Activated naive CD8-positive, alpha-beta T cell treated with anti-CD3 and anti-CD28 coated beads, Interleukin-2, amount 10 ng/mL, durations not matched to agents 7 days and 5 days (primary cell): Measurements from ENCODE around the gene SKP1. TPM values are rescaled to one million over a fixed set of nuclear protein-coding genes. Genes with fewer than 3 reads are reported as not detected.
A peak's percentile ranks its signal among the peaks of the same experiment; 100 is the strongest.

Experiments used
- ATAC-seq: fragments of 150-1000 bp; cut with Tn5 transposase; one replicate; pipeline ENCODE4 v1.10.0; 2021; ENCODE audit warnings: low read depth, moderate library complexity
- POLR2A ChIA-PET: fragments of 350-600 bp; sonication (Branson Sonifier 250); formaldehyde crosslinking; loops from one replicate; lab custom pipeline; 2021; ENCODE audit warnings: antibody characterized with exemption; lab: Charles Lee
- DNase-seq: peaks from one replicate; pipeline ENCODE4 v3.0.0; 2021
- H3K27ac Mint-ChIP-seq: one replicate; pipeline ENCODE4 v1.8.0; 2022; ENCODE audit warnings: mild to moderate bottlenecking, mixed read lengths
- H3K27me3 Mint-ChIP-seq: one replicate; pipeline ENCODE4 v1.8.0; 2022; ENCODE audit warnings: mild to moderate bottlenecking, moderate library complexity, mixed read lengths
- H3K36me3 Mint-ChIP-seq: one replicate; pipeline ENCODE4 v1.8.0; 2021; ENCODE audit warnings: mild to moderate bottlenecking, mixed read lengths
- H3K4me1 Mint-ChIP-seq: one replicate; pipeline ENCODE4 v1.8.0; 2021; ENCODE audit warnings: mixed read lengths
- H3K4me3 Mint-ChIP-seq: one replicate; pipeline ENCODE4 v1.8.0; 2022; ENCODE audit warnings: mild to moderate bottlenecking, moderate library complexity, mixed read lengths
- H3K9me3 Mint-ChIP-seq: one replicate; pipeline ENCODE4 v1.8.0; 2021; ENCODE audit warnings: mixed read lengths
- total RNA-seq, 2 experiments: library from RNA; stranded (reverse); gene quantifications; one replicate each; pipeline ENCODE4 v1.2.3, GENCODE V29; 2021

Gene SKP1
- total RNA-seq, 2 experiments from 2014 or later, result 193 to 206 TPM

DNA sequence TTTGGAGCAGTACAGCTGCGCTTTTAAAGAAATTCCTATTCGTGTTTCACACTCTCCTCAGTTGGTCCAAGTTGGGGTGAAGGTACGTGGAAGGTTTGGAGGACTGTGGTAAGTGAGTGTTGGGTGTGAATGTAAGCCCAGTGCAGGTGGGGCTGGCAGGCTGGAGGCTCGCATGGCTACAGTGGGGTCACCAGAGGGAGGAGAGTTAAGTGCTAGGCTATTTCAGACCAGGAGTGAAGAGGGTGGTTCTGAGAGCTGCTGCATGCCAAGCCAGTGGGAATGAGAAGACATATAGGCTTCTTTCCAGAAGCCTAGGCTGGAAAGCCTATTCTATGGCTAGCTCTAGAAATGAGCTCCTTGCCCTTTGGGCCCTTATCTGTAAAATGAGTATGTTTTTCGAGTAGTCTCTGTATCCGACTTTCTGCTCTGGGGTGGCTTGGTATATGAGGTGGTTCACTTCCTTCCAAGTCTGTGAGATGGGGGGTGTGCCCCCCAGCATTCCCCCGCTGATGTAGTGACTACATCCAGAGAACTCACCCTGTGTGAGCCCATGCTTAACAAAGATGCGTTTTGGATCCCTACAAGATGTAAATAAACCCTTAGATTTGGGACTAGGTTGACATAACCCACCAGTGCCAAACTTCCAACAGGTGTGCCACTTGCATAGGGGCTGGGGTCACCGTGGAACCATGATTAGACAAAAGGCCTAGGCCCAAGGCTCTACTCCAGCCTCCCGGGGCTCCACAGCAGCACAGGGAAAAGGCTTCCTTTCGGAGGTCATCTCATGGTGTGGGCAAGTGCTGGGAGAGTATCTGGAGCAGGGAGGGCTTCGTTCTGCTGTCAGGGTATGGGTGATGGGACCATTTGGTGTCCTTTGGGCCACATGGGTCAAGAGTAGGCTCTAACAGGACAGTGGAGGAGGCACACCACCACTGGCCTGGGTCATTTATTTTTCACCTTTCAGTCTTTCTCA lies 59.7 kb downstream of the SKP1 start:
- Mint-ChIP-seq H3K27me3 (no peaks in the 10 kb centered on the region), H3K9me3 (no peaks in the 10 kb centered on the region), H3K4me3 (peak overlapping the region; percentile 77), H3K27ac (peak overlapping the region; percentile 93), H3K4me1 (peaks cover 60% of the 10 kb centered on the region), H3K36me3 (peaks cover 31% of the 10 kb centered on the region)
- POLR2A ChIA-PET, result interaction anchor here (0.8 to 10.5 kb wide), 6 partner anchors 9 to 37 kb away, joined by 3 to 174 read pairs (median 6); no protein-coding TSS in a partner anchor
- DNase-seq, result no peak
- no peak for ATAC-seq

DNA sequence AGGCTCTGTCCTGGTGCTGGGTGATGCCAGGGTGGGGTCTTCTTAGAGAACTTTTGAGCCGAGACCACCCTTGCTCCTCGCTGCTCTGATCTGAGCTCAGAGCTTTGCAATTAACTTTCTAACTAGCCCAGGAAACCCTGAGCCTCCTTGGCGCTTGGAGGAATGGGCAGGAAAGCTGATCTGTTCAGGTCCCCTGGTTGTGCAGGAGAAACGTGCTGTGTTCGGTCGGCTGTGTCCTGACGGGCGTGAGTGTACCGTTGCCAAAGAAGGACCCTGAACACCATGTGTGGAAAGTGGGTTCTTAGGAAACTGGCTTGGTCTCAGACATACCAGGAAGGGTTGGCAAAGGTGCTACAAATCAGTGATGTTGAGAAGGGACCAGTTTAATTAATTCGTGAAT lies 60.5 kb downstream of the SKP1 start:
- no peaks in the 10 kb centered on the region for H3K9me3 Mint-ChIP-seq
- peak overlapping the region; percentile 77 for H3K4me3 Mint-ChIP-seq
- H3K4me1 Mint-ChIP-seq, result peaks cover 61% of the 10 kb centered on the region
- peaks cover 26% of the 10 kb centered on the region for H3K36me3 Mint-ChIP-seq
- POLR2A ChIA-PET, result interaction anchor here (0.8 to 10.5 kb wide), 5 partner anchors 10 to 36 kb away, joined by 3 to 174 read pairs (median 4); no protein-coding TSS in a partner anchor
- ATAC-seq (no peak), DNase-seq (no peak)
- H3K27me3 Mint-ChIP-seq, result no peaks in the 10 kb centered on the region
- peak overlapping the region; percentile 93 for H3K27ac Mint-ChIP-seq

DNA sequence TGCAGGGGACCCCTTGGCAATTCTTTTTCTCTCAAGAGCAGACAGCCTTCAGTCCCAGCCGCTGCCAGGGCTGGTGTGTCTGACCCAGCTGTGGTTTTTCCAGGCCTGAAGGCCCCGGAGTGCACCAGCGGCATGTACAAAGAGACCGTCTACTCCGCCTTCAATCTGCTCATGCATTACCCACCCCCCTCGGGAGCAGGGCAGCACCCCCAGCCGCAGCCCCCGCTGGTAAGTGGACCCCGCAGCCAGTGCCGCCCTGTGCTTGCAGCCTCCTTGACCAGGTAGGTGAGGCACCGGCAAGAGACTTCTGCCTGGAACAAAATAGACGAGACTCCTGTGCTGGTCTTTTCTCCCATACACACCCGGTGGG lies 61.0 kb downstream of the SKP1 start:
- DNase-seq, result peak; percentile 51
- no peaks in the 10 kb centered on the region for H3K27me3 Mint-ChIP-seq
- no peaks in the 10 kb centered on the region for H3K9me3 Mint-ChIP-seq
- H3K27ac Mint-ChIP-seq, result peak overlapping the region; percentile 93
- H3K36me3 Mint-ChIP-seq, result peaks cover 26% of the 10 kb centered on the region
- POLR2A ChIA-PET, result interaction anchor here (0.8 to 10.5 kb wide), 5 partner anchors 10 to 24 kb away, joined by 3 to 174 read pairs (median 16); no protein-coding TSS in a partner anchor
- H3K4me3 Mint-ChIP-seq, result peak overlapping the region; percentile 77
- ATAC-seq, result no peak
- H3K4me1 Mint-ChIP-seq, result peaks cover 65% of the 10 kb centered on the region

DNA sequence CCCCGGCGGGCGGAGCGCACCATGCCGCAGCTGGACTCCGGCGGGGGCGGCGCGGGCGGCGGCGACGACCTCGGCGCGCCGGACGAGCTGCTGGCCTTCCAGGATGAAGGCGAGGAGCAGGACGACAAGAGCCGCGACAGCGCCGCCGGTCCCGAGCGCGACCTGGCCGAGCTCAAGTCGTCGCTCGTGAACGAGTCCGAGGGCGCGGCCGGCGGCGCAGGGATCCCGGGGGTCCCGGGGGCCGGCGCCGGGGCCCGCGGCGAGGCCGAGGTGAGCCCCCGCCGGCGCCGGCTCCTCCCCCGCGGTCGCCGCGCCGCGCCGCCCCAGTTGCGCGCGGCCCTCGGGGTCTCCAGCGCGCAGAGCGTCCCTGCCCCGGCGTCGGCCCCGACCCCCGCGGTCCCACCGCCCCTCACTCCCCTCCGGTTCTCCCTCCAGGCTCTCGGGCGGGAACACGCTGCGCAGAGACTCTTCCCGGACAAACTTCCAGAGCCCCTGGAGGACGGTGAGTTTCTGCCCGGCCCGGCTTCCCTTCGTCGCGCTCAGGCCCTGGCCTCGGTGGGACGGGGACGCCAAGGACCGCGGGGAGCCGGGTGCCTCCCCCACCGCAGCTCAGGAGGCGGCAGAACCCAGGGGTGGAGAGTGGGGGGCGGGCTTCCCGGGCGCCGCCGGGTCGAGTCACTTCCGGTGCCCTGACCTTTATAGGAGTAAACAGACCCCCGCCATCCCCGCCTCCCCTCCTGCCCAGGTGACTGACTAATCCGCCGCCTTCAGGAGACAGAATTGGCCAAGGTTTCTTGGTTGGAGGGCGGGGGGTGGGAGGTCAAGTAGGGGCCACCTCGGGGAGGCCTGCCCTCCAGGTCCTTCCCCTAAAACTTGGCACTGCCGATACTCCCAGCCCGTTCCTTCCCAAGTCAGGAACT lies 61.6 kb downstream of the SKP1 start:
- Mint-ChIP-seq H3K4me3 (peak overlapping the region; percentile 77), H3K27me3 (no peaks in the 10 kb centered on the region)

DNA sequence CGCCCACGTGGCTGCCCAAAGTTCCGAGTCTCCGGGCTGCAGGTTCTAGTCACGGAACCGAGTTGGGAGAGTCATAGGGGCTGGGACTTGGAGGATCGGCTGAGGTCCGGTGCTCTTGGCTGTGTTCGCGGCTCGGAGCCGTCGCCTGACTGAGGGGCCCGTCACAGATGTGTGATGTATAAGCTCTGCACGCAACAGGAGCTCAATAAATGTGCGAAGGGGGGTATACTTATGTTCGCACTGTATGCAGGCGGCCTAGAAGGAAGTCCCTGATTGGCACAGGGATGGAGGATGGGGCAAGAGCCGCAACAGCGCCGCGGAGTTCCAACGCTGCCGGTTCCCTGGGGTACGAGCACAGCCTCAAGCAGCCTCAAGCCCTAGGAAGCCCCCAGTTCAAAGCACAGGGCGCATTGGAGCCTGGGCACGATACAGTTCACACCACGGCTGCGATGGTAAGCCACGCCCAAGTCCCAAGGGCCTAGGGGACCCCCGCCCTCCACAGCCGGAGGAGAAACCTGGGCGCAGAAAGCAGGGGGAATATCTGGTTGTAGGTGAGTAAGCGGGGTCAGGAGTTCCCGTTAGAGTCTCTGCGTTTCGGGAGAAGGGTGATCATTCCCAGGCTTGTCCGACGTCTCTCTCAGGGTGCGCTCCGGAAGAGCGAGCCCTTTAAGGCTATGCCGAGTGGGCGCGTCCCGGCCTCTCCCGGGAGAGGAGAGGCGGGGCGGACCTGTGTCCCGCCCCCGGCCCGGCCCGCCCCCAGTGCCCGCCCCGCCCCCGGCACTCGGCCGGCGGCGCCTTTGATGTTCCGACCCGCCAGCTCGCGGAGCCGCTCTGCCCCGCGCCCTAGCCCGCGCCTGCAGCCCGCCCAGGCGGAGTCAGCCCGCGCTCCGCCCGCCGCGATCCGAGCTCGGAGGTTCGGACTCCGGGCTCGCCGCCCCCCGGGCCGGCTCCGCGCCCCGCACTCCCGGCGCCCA lies 62.6 kb downstream of the SKP1 start, which contains the start of gene TCF7:
Gene TCF7, plus strand, starts transcription at position 780 of the 974 bp plus-strand sequence. CDS start 226 bp downstream, outside the sequence.
- Mint-ChIP-seq H3K4me1 (peaks cover 56% of the 10 kb centered on the region), H3K27me3 (no peaks in the 10 kb centered on the region), H3K4me3 (peak within 1 kb of the TSS; percentile 87), H3K36me3 (peaks cover 13% of the 10 kb centered on the region), H3K27ac (peak within 1 kb of the TSS; percentile 93), H3K9me3 (no peaks in the 10 kb centered on the region)
- POLR2A ChIA-PET, result interaction anchor here (0.7 to 10.5 kb wide), 11 partner anchors 12 to 75 kb away, joined by 3 to 174 read pairs (median 6); partner anchors contain the start of gene SKP1
- ATAC-seq (peak; percentile 64), DNase-seq (peak; percentile 84)

More for the DNA sequence above, 61.6 kb downstream of the SKP1 start:
- peaks cover 65% of the 10 kb centered on the region for H3K4me1 Mint-ChIP-seq
- ATAC-seq (peak; percentile 20), DNase-seq (peak; percentile 73)
- H3K27ac Mint-ChIP-seq, result peak overlapping the region; percentile 93
- H3K36me3 Mint-ChIP-seq, result peaks cover 21% of the 10 kb centered on the region
- POLR2A ChIA-PET, result interaction anchor here (0.7 to 10.5 kb wide), 9 partner anchors 11 to 76 kb away, joined by 3 to 174 read pairs (median 7); no protein-coding TSS in a partner anchor
- no peaks in the 10 kb centered on the region for H3K9me3 Mint-ChIP-seq

DNA sequence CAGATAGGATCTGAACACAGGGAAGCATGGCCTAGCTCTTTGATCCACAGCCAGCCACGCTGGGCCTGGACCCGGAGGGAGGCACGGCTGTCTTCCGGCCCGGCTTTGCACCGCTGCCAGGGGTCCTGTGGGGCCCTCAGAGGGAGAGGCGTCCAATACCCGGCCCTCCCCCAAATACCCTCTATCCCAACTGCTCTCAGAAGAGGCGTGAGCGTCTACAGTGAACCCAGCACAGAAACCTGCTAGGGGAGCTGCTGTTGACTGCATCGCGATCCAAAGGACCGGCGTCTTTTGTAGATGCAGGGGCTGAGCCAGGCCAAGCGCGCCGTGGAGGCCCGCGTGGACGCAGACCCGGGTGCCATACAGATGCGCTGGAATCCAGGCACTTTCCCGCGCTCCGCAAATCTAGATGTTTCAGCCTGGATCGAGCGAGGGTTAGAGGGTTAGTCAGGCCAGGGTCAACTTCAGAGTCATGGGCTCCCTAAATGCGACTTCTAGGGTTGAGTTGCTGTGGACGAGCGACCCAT lies 63.3 kb downstream of the SKP1 start:
- peak overlapping the region; percentile 80 for H3K27ac Mint-ChIP-seq
- peak overlapping the region; percentile 87 for H3K4me3 Mint-ChIP-seq
- peaks cover 9% of the 10 kb centered on the region for H3K36me3 Mint-ChIP-seq
- ATAC-seq (no peak), DNase-seq (peak; percentile 51)
- no peaks in the 10 kb centered on the region for H3K9me3 Mint-ChIP-seq
- no peaks in the 10 kb centered on the region for H3K27me3 Mint-ChIP-seq
- H3K4me1 Mint-ChIP-seq, result peaks cover 52% of the 10 kb centered on the region
- POLR2A ChIA-PET, result interaction anchor here (1.0 to 10.5 kb wide), 7 partner anchors 12 to 63 kb away, joined by 3 to 174 read pairs (median 10); partner anchors contain the start of gene SKP1

DNA sequence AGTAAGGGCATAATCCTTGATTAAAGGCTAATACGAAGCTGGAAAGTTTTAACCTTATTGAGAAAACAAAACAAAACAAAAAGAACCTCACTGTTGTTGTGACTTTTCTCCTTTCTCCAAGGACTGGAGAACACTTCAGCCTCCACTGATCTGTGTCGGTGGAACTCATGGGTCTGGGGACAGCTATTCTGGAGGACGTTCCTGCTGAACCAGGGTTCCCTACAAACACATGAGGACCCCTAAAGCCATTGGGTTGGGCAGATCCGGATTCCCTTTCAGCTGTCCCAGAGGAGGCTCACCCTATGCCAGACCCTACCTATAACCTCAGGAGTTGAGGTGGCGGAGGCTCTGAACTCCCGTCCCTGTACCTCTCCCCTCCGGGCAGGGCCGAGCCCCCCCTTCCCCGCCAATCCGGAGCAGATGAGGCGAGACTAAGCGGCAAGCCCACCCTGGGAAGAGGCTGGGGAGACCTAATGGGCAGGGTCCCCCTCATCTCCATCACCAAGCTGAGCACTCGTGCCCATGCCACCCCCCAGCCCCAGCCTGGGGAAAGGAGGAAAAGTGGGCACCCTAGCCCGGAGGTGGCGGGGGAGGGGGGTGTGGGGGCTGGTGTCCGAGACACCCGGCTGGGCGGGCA lies 63.9 kb downstream of the SKP1 start:
- Mint-ChIP-seq H3K4me3 (peak overlapping the region; percentile 28), H3K27ac (peak overlapping the region; percentile 18), H3K36me3 (peaks cover 9% of the 10 kb centered on the region), H3K4me1 (peaks cover 52% of the 10 kb centered on the region), H3K9me3 (no peaks in the 10 kb centered on the region), H3K27me3 (no peaks in the 10 kb centered on the region)
- ATAC-seq (no peak), DNase-seq (no peak)
- POLR2A ChIA-PET, result interaction anchor here (0.9 to 10.5 kb wide), 9 partner anchors 13 to 113 kb away, joined by 3 to 174 read pairs (median 6); partner anchors contain the start of genes PPP2CA and SKP1

DNA sequence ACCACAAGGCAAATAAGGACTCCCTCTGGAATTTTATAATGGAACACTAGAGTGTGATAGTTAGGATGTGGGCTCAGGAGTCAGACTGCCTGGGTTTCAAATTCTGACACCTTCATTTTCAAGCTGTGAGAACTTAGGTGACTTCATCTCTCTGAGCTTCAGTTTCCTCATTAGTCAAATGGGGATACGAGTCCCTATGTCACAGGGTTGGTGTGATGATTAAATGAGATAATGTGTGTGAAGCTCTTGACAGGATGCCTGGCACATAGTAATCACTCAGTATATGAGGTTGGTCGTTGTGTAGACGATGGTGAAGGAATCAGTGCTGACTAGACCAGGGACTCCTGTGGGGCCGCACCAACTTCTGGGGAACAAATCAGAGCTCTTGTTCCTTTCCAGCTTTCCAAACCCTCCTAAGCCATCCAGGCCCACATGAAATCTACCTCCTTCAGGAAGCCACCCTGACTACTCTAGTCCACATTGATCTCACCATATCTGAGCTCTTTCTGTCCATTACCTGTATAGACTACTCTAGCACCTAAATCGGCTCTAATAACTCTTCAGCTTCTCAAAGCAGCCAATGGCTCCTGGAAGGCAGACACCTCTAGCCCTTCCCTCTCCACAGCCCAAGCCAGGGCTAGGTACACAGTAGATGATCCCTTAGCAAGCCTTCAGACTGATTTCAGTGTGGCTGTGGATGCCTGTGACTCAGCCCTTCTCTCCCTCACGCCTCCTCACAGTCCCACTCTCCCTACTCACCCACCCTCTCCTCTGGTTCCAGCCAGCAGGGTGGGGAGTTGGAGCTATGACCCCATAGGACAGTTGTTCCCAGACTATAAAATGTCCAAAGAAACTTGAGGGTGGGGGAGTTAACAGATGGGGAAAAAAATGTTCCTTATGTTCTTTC lies 64.8 kb downstream of the SKP1 start:
- peaks cover 6% of the 10 kb centered on the region for H3K36me3 Mint-ChIP-seq
- H3K4me3 Mint-ChIP-seq, result no peak overlapping the region
- H3K27me3 Mint-ChIP-seq, result no peaks in the 10 kb centered on the region
- peaks cover 48% of the 10 kb centered on the region for H3K4me1 Mint-ChIP-seq
- no peaks in the 10 kb centered on the region for H3K9me3 Mint-ChIP-seq
- POLR2A ChIA-PET, result interaction anchor here (0.6 to 10.5 kb wide), 13 partner anchors 8 to 114 kb away, joined by 3 to 174 read pairs (median 5); partner anchors contain the start of genes PPP2CA and SKP1
- peak; percentile 36 for ATAC-seq
- H3K27ac Mint-ChIP-seq, result peak overlapping the region; percentile 39
- DNase-seq, result no peak

DNA sequence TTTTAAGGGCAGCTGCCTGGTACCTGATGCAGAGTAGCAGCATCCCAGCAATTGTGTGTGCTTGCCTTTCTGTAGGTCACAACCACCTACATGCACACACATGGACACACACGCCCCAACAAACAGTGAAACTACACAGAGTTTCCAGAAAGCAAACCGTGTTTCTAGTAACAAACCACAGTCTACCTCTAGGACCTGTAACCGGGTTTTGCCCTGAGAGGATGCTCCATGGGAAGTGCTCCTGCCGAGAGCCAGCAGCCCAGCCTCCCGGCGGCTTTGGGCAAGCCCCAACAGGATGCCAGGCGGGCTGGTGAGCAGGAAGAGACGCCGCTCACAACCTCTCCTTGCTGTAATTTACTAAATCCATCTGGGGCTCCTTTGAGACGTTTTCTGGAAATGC lies 66.4 kb downstream of the SKP1 start:
- Mint-ChIP-seq H3K4me1 (peaks cover 46% of the 10 kb centered on the region), H3K27me3 (no peaks in the 10 kb centered on the region), H3K9me3 (no peaks in the 10 kb centered on the region), H3K4me3 (peak overlapping the region; percentile 8), H3K36me3 (no peaks in the 10 kb centered on the region), H3K27ac (peak overlapping the region; percentile 56)
- ATAC-seq, result no peak
- DNase-seq, result no peak
- POLR2A ChIA-PET, result interaction anchor here (0.5 to 10.5 kb wide), 9 partner anchors 9 to 414 kb away, joined by 3 to 174 read pairs (median 3); partner anchors contain the start of genes PPP2CA and SKP1

DNA sequence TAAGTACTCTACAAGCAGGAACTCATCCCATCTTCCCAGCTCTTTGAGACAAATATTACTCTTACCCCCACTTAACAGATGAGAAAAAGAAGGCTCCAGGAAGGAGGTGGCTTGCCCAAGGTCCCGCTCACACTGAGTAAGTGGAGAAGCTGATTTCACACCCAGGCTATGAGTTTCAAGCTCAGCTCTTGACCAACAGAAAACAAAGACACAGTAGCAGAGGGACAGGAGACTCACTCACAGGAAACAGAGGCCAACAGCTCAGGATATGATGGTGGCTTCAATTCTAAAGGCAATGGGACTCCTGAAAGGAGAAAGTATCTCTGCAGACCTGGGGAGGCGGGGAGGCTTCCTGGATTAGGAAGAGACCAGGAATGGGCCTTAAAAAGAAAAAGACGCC lies 69.0 kb downstream of the SKP1 start:
- peaks cover 62% of the 10 kb centered on the region for H3K4me1 Mint-ChIP-seq

More for the DNA sequence above, 69.0 kb downstream of the SKP1 start:
- no peak for DNase-seq
- no peak for ATAC-seq
- H3K4me3 Mint-ChIP-seq, result no peak overlapping the region
- POLR2A ChIA-PET, result interaction anchor here (1.0 to 1.5 kb wide), 5 partner anchors 11 to 69 kb away, joined by 3 to 7 read pairs (median 4); partner anchors contain the start of gene SKP1
- no peaks in the 10 kb centered on the region for H3K9me3 Mint-ChIP-seq
- H3K27me3 Mint-ChIP-seq, result no peaks in the 10 kb centered on the region
- H3K27ac Mint-ChIP-seq, result peak overlapping the region; percentile 28
- no peaks in the 10 kb centered on the region for H3K36me3 Mint-ChIP-seq
